ENCODE results near the gene CCNA1.

The CCNA1 gene

DNA sequence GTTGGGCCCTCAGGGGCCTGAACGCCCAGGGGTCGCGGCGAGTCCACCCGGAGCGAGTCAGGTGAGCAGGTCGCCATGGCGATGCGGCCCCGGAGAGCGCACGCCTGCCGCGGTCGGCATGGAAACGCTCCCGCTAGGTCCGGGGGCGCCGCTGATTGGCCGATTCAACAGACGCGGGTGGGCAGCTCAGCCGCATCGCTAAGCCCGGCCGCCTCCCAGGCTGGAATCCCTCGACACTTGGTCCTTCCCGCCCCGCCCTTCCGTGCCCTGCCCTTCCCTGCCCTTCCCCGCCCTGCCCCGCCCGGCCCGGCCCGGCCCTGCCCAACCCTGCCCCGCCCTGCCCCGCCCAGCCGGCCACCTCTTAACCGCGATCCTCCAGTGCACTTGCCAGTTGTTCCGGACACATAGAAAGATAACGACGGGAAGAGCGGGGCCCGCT is at the start of gene CCNA1:
Gene CCNA1 (plus strand): TSS at position 390 of the 439 bp plus-strand sequence. CDS start 562 bp downstream, outside the sequence.
- no peak for DNase-seq (ENCODE audit: low read depth)

DNA sequence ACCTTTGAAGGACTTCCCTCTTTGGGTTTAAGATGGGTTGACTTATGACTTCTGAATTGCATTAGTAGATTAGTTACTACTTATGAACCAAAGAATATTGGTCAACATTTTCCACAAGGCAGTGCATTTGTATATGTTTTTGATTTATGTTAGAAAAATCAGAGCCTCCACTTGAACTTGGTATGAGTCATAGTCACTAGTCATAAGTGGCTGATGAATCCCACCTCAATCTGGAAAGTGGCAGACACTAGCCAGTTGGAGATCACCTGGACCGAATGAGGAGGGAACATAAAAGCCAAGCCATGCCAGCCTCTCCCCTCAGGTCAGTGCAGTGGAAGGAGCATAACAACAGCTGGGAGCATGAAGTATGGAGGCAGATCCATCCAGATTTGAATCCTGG is 46.8 kb upstream of the CCNA1 start:
- DNase-seq (ENCODE audit: low read depth): no peak

DNA sequence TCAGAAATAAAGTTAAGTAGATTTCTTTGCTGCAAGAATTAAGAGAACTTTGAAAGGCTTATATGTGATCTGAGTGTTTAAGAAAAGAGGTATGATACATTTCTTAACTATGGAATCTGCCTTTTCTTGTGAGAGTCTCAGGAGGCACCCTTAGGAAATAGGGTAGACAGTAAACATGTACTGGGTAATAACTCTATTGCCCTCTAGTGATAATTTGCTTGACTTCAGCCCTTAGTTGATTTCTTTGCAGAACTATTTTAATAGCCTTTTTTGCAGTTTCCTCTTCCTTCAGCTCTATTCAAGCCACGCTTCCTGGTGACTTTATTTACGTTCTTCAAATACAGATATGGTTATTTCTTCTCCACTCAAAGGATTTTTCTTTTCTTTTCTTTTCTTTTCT is 37.0 kb upstream of the CCNA1 start:
- no peak for DNase-seq (ENCODE audit: low read depth)

DNA sequence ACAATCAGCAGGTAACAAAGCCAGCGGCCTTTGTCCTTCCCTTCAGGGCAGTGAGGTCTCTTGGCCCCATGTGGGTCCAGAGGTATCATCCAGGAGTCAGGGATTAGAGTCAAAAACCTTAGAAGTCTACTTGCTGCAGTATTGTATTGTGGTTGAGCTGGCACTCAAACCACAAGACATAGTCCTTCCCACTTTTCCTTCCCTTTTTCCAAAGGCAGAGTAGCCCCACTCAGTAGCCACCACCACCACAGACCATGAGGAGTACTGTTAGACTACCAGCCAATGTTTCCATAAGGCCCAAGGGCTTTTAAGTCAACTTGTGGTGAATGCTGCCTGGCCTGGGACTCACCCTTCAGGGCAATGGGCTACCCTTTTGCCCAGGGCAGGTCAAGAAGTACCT is 27.1 kb upstream of the CCNA1 start:
- no peak for DNase-seq (ENCODE audit: low read depth)

DNA sequence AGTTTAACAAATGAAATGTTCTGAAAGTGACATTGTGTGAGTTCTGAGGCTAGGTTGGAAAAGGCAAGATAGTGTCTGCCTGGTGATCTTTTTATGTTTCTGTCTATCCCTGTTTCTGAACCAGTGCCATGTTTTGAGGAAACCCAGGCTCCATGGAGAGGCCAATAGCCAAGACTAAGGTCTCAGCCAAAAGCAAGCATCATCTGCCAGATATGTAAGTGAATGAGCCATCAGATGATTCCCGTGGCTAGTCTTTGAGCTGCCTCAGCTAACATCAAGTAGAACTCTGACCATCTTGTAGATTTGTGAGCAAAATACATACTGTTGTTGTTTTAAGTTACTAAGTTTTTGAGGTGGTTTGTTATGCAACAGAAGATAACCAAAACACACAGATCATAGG is 19.6 kb upstream of the CCNA1 start:
- DNase-seq (ENCODE audit: low read depth): no peak

DNA sequence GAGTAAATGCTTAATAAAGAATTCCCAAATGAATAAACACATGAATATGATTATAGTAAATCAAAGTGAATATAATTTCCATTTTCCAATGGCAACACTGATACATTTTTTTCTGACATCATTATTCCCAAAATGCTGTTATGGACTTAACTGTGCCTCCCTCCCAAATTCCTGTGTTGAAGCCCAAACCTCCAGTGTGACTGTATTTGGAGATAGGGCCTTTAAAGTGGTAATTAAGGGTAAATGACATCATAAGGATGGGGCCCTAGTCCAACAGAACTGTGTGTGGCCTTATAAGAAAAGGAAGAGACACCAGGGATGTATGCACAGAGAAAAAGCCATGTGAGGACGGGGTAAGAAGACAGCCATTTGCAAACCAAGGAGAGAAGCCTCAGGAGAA is 19.1 kb upstream of the CCNA1 start:
- no peak for DNase-seq (ENCODE audit: low read depth)

DNA sequence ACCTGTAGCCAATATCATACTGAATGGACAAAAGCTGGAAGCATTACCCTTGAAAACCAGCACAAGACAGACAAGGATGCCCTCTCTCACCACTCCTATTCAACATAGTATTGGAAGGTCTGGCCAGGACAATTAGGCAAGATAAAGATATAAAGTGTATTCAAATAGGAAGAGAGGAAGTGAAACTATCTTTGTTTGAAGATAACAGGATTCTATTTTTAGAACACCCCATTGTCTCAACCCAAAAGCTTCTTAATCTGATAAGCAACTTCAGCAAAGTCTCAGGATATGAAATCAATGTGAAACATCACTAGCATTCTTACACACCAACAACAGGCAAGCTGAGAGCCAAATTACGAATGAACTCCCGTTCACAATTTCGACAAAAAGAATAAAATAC is 17.8 kb upstream of the CCNA1 start:
- DNase-seq (ENCODE audit: low read depth): no peak

DNA sequence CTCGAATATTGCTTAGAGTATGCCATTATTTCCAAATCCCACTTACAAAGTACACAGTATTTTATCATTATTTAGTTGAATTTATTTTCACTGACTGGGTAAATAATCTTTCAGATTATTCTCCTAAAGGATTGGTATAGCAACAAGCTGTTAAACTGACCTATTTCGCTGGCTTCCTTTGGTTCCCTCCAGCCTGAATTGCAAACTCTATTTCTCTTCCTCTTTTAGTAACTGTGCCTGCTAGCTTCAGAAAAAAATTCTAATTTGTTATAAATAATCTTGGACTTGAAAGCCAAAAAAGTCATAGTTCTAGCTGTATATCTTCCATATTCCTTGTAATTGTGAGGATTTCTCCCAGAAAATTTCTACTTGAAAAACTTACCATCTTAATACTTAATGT is 15.0 kb upstream of the CCNA1 start:
- DNase-seq (ENCODE audit: low read depth): no peak

DNA sequence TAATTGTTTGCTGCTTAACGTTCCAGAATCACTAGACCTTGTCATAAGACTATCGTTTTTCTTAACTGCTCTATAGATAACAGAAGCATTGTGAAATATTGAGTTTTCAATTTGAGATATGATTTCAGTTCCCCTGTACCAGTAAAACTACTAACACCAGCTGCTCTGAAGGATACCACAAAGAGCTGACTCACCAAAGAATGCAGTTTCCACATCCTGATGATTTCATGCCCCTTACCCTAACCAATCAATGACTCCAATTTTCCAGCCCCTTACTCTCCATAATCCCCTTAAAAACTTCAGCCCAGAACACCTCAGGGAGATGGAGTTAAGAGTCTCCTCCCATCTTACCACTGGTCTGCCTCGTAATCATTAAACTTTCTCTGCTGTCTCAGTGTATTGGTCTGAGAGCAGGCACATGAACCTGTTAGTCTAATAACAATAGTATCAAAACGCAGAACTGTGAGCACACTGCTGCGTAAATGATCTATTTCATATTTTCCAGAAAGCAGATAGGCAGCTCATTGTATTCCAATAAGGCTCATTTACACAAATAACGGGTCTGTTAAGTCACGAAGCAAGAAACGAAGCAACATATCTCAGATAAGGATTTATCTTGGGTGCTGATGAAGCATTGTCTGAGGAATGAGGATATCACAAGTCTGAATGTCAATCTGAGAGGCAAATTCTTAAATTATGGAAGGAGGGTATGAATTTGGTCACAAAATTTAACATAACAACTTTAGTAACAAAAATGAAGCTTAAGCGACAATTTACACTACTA is 14.1 kb upstream of the CCNA1 start:
- no peak for DNase-seq (ENCODE audit: low read depth)

DNA sequence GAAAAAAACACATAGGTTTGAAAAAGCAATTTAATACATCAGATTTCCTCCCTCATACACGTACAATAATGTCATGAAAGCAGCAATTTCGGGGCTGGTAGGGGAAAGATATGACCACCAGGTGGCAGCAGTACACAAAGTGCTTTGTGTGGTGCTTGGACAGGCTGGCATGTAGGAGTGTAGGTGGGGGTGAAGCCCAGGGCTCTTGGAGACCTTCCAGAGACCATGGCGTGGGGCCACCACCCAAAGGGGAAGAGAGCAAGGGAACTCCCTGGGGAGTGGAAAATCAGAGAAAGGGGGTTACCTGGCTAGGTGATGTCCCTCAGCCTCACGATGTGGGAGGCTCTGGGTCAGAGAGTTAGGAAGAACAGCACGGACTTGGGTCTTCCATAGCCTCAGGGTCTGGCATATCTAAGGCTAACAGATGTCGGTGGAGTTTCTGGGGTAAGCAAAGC is 11.8 kb upstream of the CCNA1 start:
- peak; percentile 38 for DNase-seq (ENCODE audit: low read depth)

DNA sequence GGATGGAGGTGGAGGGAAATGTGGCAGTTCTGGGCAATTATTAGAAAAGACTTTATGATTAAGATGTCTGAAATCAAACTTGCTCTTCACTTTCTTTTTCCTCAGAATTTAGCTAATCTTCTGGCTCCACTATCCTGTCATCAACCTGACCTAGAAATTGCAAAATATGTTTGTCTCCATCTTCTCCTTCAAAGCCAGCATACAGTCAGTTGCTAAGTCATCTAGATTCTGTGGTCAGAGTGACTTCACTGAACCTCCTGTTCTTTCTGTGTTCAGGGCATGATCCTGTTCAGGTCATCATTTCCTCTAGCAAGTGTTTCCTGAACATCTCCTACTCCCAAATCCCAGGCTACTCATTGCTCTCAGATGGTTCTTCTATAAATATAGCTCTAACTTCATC is 10.8 kb upstream of the CCNA1 start:
- DNase-seq (ENCODE audit: low read depth): no peak

DNA sequence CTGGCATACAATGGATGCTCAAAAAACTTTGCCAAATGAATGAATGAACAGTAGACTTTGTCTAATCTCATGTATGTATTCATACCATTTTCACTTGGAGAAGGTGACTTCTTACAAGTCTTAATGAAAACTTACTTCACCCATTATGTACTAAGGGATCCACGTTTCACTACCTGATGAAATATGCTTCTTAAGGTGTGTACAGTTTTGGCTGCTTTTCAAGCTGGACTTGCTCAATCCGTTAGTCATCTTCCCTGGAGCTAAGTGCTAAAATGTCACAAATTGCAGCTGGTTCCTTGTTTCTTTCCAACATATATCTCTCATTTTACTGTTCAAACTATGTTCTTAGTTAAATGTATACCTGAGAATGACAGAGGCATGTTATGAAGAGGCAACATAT is 4.2 kb upstream of the CCNA1 start:
- DNase-seq (ENCODE audit: low read depth): no peak

DNA sequence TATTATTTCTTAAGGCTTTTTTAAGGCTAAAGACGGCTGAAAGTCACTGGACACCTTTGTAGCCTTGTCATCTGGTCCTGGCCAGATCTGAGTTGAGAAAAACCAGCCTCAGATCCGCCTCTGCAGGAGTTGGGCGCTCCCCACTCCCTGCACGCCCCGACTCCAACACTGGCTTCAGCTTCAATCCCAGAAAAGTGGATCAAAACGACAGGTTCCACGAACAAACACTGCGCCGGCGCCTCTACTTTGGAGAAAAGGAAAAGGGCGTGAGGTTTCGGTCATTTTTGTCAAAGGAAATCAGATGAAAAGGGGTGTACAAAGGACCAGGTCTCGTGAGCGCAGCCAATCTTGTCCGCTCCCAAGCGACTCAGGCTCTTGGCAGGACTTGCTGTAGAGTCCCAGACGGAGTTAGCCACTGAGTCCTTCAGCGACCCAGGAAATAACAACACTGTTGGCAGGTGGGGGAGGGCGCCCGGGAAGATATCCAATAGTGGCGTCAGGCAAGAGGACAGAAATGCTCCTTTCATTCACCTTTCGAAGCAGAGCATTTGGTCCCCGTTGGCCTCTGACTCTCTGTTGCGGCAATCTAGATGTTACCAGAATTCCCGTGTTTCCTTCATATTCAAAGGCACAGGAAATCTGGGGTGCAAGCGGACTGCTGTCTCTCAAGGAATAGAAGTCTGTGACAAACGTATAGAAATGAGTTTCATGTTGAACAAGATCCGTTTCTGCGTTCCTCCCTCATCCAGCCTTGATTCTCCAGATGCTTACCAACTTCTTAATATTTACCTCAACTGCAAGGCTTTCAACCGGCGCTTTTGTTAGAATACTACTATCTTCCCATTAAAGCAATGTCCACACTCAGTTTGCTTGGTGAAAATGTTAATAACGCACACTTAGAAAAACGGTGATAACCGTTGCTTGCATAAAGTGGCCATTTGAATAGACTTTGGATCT is 1.8 kb upstream of the CCNA1 start:
- DNase-seq (ENCODE audit: low read depth): no peak

DNA sequence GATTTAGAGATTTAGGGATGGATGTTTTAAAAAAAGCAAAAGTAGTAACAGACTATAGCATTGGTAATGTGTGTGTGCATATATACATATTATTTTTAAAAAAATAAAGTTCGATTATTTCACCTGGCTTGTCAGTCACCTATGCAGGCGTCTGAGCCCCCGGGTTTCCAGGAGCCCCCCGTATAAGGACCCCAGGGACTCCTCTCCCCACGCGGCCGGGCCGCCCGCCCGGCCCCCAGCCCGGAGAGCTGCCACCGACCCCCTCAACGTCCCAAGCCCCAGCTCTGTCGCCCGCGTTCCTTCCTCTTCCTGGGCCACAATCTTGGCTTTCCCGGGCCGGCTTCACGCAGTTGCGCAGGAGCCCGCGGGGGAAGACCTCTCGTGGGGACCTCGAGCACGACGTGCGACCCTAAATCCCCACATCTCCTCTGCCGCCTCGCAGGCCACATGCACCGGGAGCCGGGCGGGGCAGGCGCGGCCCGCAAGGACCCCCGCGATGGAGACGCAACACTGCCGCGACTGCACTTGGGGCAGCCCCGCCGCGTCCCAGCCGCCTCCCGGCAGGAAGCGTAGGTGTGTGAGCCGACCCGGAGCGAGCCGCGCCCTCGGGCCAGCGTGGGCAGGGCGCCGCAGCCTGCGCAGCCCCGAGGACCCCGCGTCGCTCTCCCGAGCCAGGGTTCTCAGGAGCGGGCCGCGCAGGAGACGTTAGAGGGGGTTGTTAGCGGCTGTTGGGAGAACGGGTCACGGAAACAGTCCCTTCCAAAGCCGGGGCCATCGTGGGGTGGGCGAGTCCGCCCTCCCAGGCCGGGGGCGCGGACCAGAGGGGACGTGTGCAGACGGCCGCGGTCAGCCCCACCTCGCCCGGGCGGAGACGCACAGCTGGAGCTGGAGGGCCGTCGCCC is 840 bp upstream of the CCNA1 start:
- DNase-seq (ENCODE audit: low read depth): no peak

DNA sequence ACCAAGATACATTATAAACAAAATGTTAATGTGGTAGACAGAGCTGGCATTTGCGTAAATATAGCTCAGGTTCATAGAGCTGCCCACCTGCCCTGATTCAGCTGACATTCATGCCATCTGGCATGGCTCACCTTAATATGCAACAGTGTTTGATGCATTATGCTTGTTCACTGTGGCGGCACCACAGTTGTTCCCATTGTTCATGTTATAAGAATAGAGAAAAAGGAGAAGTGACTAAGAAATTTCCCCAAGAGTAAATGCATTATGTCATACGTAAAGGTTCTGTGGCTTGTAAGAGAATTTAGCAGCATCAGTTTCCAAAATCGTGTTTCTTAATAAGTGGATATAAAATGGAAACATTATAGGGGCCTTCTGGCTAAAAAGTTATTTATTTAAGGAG is 4.5 kb downstream of the CCNA1 start:
- no peak for DNase-seq (ENCODE audit: low read depth)

DNA sequence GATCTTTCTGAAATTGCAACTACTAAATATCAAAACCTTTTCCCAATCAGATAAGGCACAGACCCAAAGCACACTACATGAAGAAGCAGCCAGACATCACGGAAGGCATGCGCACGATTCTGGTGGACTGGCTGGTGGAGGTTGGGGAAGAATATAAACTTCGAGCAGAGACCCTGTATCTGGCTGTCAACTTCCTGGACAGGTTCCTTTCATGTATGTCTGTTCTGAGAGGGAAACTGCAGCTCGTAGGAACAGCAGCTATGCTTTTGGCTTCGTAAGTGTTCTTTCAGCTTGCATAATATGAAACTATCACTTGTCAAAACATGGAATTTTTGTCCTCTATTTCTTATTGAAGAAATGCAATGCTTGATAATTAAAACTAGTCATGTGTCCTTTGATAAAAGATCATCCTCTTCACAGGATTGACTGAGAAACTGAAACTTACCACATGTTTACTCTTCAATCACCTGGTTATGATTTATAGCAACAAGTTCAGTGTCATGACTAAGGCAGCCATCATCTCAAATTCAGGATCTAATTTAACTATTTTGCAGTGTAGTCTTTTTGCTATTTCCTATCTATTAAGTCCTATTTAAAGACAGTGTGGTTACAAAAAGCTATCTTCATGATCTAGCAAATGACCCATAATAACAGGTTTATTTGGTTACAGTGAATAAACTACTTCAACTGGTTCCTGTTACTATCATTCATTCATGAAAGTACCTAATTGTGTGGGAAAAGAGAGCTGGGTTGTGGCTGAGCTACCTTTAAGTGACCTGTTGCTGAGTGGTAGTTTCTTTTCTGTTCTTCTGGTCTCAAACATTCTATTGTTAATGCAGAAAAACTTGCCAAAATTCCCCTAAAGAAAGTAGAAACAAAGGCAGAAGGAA is 6.5 kb downstream of the CCNA1 start:
- no peak for DNase-seq (ENCODE audit: low read depth)

DNA sequence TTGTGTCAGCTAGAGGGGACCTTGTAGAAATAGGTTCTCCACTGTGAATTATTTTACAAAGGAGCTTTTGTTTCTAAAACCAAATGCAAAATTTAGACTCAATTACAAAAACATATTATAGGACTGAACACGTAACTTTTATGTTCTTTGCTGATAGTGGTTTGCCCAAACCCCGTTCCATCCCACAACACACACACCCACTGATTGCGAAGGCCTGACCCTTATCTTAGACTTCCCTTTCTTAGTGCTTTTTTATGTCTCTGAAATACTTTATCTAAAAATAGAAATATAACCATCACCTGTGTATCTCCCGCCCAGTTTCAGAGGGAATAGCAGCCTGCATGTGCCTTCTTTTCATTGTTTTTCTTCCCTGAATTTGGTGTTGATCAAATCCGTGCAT is 13.0 kb downstream of the CCNA1 start:
- DNase-seq (ENCODE audit: low read depth): no peak

DNA sequence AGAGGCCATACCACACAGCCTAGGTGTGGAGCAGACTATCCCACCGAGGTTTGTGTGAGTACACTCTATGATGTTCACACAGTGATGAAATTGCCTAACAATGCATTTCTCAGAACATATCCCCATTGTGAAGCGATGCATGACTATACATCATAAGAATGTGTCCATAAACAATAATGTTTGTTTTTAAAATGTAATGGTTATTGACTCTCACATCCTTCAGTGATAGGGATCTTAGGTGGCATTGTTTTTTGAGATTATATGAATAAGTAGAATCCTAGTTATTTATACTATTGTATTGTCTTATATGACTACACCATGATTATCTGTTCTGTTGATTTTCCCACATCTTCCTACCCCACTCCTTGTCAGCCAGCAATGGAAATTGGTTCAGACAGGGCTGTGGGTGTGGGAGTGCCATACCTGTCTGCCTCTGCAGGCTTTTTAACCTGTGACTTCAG is 13.6 kb downstream of the CCNA1 start:
- no peak for DNase-seq (ENCODE audit: low read depth)

DNA sequence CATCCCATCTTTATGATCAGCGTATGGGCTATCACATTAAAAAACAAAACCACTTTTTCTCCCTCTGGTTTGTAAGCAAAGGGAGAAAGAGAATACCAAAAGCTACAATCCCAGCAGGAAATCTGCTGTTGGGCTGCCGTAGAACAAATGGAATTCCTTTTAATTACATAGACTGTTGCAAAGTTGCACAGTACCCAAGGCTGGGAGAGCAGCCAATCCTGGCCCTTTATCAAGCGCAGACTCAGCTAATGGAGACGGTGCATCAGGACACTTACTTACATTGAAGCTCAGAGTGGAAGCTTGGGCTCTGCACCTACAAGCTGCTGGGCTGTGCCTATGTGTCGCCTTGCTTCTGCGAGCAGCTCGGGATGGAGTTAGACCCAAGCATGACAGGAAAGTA is 15.2 kb downstream of the CCNA1 start:
- no peak for DNase-seq (ENCODE audit: low read depth)

DNA sequence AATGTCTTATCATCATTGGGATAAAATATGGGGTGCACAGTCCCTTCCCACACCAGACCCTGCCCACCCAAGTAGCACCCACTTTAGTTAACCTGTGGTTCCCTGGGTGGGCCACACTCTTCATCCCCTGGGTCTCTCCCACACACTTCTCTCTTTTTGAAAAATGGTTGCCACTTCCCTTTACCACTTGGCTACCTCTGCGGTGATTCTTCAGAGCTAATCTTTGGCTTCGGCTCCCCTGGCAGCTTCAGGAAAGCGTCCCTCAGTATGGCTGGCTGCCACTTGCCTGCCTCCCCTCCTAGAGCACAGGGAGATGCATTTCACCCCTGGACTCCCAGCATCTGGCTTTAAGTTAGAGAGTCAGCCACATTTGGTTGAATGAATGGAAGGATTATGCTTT is 18.2 kb downstream of the CCNA1 start:
- no peak for DNase-seq (ENCODE audit: low read depth)

DNA sequence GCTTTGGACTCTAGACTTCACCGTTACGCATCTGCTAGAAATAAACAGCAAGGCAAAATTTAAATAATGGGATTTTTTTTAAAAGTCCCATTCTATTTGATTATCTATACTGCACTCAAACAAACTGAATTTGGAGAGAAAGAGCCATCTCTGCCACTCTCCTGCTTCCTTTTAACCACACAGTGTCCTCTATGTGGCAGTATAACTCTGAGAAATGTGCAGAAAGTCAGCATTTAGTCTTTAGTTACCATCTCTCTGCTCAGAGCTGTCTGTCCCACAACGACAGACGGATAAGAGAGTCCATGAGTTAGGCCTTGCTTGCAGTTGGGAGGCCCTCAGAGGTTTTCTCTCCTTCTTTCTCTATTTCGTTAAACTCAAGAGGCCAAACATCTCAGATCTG is 21.2 kb downstream of the CCNA1 start:
- DNase-seq (ENCODE audit: low read depth): no peak

All from stimulated activated CD4-positive, alpha-beta T cell treated with anti-CD3 and anti-CD28 coated beads, Interleukin-2, amount 100 ng/mL, for 4 hours (primary cell).